IMR-90 (cell line): ENCODE measurements around the gene DNAJB8. TPM values are rescaled to one million over a fixed set of nuclear protein-coding genes. Genes with fewer than 3 reads are reported as not detected.
A peak's percentile ranks its signal among the peaks of the same experiment; 100 is the strongest.

Source experiments
- ATAC-seq: fragments of 200-7000 bp; cut with Tn5 transposase; 2 replicates; pipeline ENCODE4 v1.9.1; 2020; ENCODE audit warnings: low read depth, mild to moderate bottlenecking, moderate library complexity
- BruUV-seq: library from RNA; stranded (reverse); fragments of 400-500 nt; replicated peaks from 2 replicates; lab custom pipeline; 2021; lab: Mats Ljungman, UMichigan
- CTCF ChIA-PET: fragments of 300-600 bp; formaldehyde crosslinking; extraction: SDS; loops from one replicate; lab custom pipeline; 2021; ENCODE audit warnings: antibody characterized with exemption; lab: Yijun Ruan, JAX
- POLR2A ChIA-PET: fragments of 300-600 bp; sonication (Branson Sonifier 250); formaldehyde crosslinking; loops from one replicate; lab custom pipeline; 2022; ENCODE audit warnings: antibody characterized with exemption; ENCODE audit not compliant: unreplicated experiment; lab: Charles Lee
- DNase-seq: peaks from one replicate; pipeline ENCODE4 v3.0.0; 2013
- H2AFZ ChIP-seq: replicated peaks from 2 replicates; pipeline ENCODE3; 2013; ENCODE audit warnings: low read length, mild to moderate bottlenecking; ENCODE audit not compliant: poor library complexity
- H2AK5ac ChIP-seq: 2 replicates; pipeline ENCODE4 v1.6.1; 2013; ENCODE audit warnings: low read depth, low read length, inconsistent platforms
- H2AK9ac ChIP-seq: replicated peaks from 2 replicates; pipeline ENCODE3; 2013; ENCODE audit warnings: mild to moderate bottlenecking, low read depth, low read length, moderate library complexity; ENCODE audit not compliant: poor library complexity
- H2BK120ac ChIP-seq: 2 replicates; pipeline ENCODE4 v1.6.1; 2013; ENCODE audit warnings: low read depth, low read length, inconsistent platforms
- H2BK15ac ChIP-seq: 3 replicates; pipeline ENCODE4 v1.6.1; 2013; ENCODE audit warnings: low read depth, low read length, inconsistent platforms
- H2BK20ac ChIP-seq: 2 replicates; pipeline ENCODE4 v1.6.1; 2013; ENCODE audit warnings: low read depth, mild to moderate bottlenecking, inconsistent platforms, low read length, moderate library complexity
- H2BK5ac ChIP-seq: 2 replicates; pipeline ENCODE4 v1.6.1; 2013; ENCODE audit warnings: mild to moderate bottlenecking, low read depth, low read length, inconsistent platforms; ENCODE audit not compliant: poor library complexity, severe bottlenecking
- H3K14ac ChIP-seq: replicated peaks from 2 replicates; pipeline ENCODE4 v1.6.1; 2013; ENCODE audit warnings: low read depth, low read length, inconsistent platforms
- H3K18ac ChIP-seq: 2 replicates; pipeline ENCODE4 v1.6.1; 2013; ENCODE audit warnings: low read depth, low read length, control low read depth
- H3K23ac ChIP-seq: 2 replicates; pipeline ENCODE4 v1.6.1; 2013; ENCODE audit warnings: low read depth, low read length, inconsistent platforms
- H3K27ac ChIP-seq: 2 replicates; pipeline ENCODE4 v1.5.1; 2013; ENCODE audit warnings: mild to moderate bottlenecking, control low read depth, low read length; ENCODE audit not compliant: insufficient read depth
- H3K27me3 ChIP-seq: 2 replicates; pipeline ENCODE4 v1.6.1; 2013; ENCODE audit warnings: low read length; ENCODE audit not compliant: control insufficient read depth, insufficient read depth
- H3K36me3 ChIP-seq: 2 replicates; pipeline ENCODE4 v1.6.1; 2013; ENCODE audit warnings: low read length, mixed read lengths; ENCODE audit not compliant: control insufficient read depth, insufficient read depth
- H3K4ac ChIP-seq: 2 replicates; pipeline ENCODE4 v1.6.1; 2013; ENCODE audit warnings: low read depth, low read length, inconsistent platforms
- H3K4me1 ChIP-seq: 2 replicates; pipeline ENCODE4 v1.6.1; 2013; ENCODE audit warnings: low read length, mixed read lengths; ENCODE audit not compliant: control insufficient read depth, insufficient read depth
- H3K4me2 ChIP-seq: 2 replicates; pipeline ENCODE4 v1.6.1; 2013; ENCODE audit warnings: low read depth, mild to moderate bottlenecking, control low read depth, low read length, moderate library complexity
- H3K4me3 ChIP-seq: 2 replicates; pipeline ENCODE4 v1.5.1; 2013; ENCODE audit warnings: low read depth, mild to moderate bottlenecking, control low read depth, low read length, moderate library complexity; ENCODE audit not compliant: insufficient read depth
- H3K56ac ChIP-seq: 2 replicates; pipeline ENCODE4 v1.6.1; 2013; ENCODE audit warnings: low read length, inconsistent platforms; ENCODE audit not compliant: insufficient read depth; ENCODE audit errors: extremely low read depth
- H3K79me1 ChIP-seq, 2 experiments: 2 replicates each; pipeline ENCODE4 v1.6.1; 2013; ENCODE audit warnings: low read length in 2 of 2, inconsistent platforms in 1 of 2, low read depth in 1 of 2
- H3K9ac ChIP-seq: 2 replicates; pipeline ENCODE4 v1.6.1; 2013; ENCODE audit warnings: low read depth, low read length, control low read depth
- H3K9me1 ChIP-seq: 2 replicates; pipeline ENCODE4 v1.6.1; 2013; ENCODE audit warnings: low read length, inconsistent platforms; ENCODE audit not compliant: insufficient read depth
- H3K9me3 ChIP-seq: 2 replicates; pipeline ENCODE4 v1.6.1; 2013; ENCODE audit warnings: low read length; ENCODE audit not compliant: control insufficient read depth, insufficient read depth
- H4K20me1 ChIP-seq: 2 replicates; pipeline ENCODE4 v1.6.1; 2013; ENCODE audit warnings: low read length, inconsistent platforms; ENCODE audit not compliant: insufficient read depth
- H4K5ac ChIP-seq: 2 replicates; pipeline ENCODE4 v1.6.1; 2013; ENCODE audit warnings: mild to moderate bottlenecking, low read depth, low read length, control low read depth
- H4K8ac ChIP-seq, 2 experiments: 2 replicates each; pipeline ENCODE4 v1.6.1; 2013; ENCODE audit warnings: low read depth in 2 of 2, low read length in 2 of 2, control low read depth in 1 of 2, inconsistent platforms in 1 of 2
- H4K91ac ChIP-seq: 2 replicates; pipeline ENCODE4 v1.6.1; 2013; ENCODE audit warnings: low read depth, low read length, inconsistent platforms; ENCODE audit not compliant: insufficient read depth
- BHLHE40 ChIP-seq: fragments of 150-350 bp; IDR thresholded peaks from 2 replicates; pipeline ENCODE4 v1.6.1; 2016; ENCODE audit warnings: mild to moderate bottlenecking, low read depth, low read length
- CEBPB ChIP-seq: IDR thresholded peaks from 2 replicates; pipeline ENCODE4 v1.6.1; 2012; ENCODE audit warnings: low read depth, low read length, improper control_type of control experiment
- CHD1 ChIP-seq: IDR thresholded peaks from 2 replicates; pipeline ENCODE4 v1.6.1; 2012; ENCODE audit warnings: low read depth, low read length, improper control_type of control experiment
- ELK1 ChIP-seq: fragments of 150-350 bp; IDR thresholded peaks from 2 replicates; pipeline ENCODE4 v1.6.1; 2016; ENCODE audit warnings: low read depth, mild to moderate bottlenecking, low read length, moderate library complexity, borderline replicate concordance
- FOS ChIP-seq: fragments of 150-350 bp; IDR thresholded peaks from 2 replicates; pipeline ENCODE4 v1.6.1; 2016; ENCODE audit warnings: low read depth, low read length
- MAFK ChIP-seq: IDR thresholded peaks from 2 replicates; pipeline ENCODE4 v1.6.1; 2012; ENCODE audit warnings: low read depth, low read length, improper control_type of control experiment
- MAZ ChIP-seq: IDR thresholded peaks from 2 replicates; pipeline ENCODE4 v1.6.1; 2012; ENCODE audit warnings: low read depth, mild to moderate bottlenecking, low read length, improper control_type of control experiment, moderate library complexity, borderline replicate concordance
- NFE2L2 ChIP-seq: fragments of 150-350 bp; IDR thresholded peaks from 2 replicates; pipeline ENCODE4 v1.6.1; 2016; ENCODE audit warnings: low read depth, mild to moderate bottlenecking, low read length
- POLR2A ChIP-seq: IDR thresholded peaks from 2 replicates; pipeline ENCODE4 v1.6.1; 2012; ENCODE audit warnings: mild to moderate bottlenecking, low read depth, low read length
- RCOR1 ChIP-seq: IDR thresholded peaks from 2 replicates; pipeline ENCODE4 v1.6.1; 2012; ENCODE audit warnings: mild to moderate bottlenecking, low read length, improper control_type of control experiment; ENCODE audit not compliant: insufficient replicate concordance
- SMC3 ChIP-seq: fragments of 150-350 bp; IDR thresholded peaks from 2 replicates; pipeline ENCODE4 v1.6.1; 2016; ENCODE audit warnings: low read depth, mild to moderate bottlenecking, antibody characterized with exemption, low read length, moderate library complexity
- WGBS, 2 experiments: methylation state at CpG; one replicate each; pipeline versions ENCODE4 v1.1.5 to v1.1.7; 2013; ENCODE audit warnings: missing lambda C conversion rate in 2 of 2; ENCODE audit not compliant: insufficient read length in 1 of 2; ENCODE audit errors: extremely low coverage in 2 of 2; 5-methylcytosine and 5-hydroxymethylcytosine counted together
- dilution Hi-C: fragments of 300-500 bp; cut with HindIII; formaldehyde crosslinking; loops from one replicate; pipeline ENCODE4 v1.14.3; 2018; ENCODE audit warnings: low sequenced_read_pairs; ENCODE audit not compliant: unreplicated experiment
- in situ Hi-C: fragments of 300-500 bp; cut with MboI; formaldehyde crosslinking; loops from 3 replicates; pipeline ENCODE4 v1.14.3; 2019; ENCODE audit warnings: low sequenced_read_pairs, inconsistent platforms, mixed read lengths
- intact Hi-C: fragments of 100-400 bp; cut with micrococcal nuclease; formaldehyde crosslinking; loops from 2 replicates; pipeline ENCODE4 v1.10.0; 2022
- polyA plus RNA-seq, 3 experiments: library from polyadenylated mRNA; depleted of rRNA; stranded (reverse); fragments of >200 nt; gene quantifications; 2 replicates each; pipeline ENCODE4 v1.2.3, GENCODE V29; 2012; ENCODE audit warnings: low replicate concordance in 1 of 3
- total RNA-seq: library from RNA; depleted of rRNA; stranded (reverse); fragments of >200 nt; gene quantifications from 2 replicates; pipeline ENCODE4 v1.2.3, GENCODE V29; 2012

DNAJB8 gene
- total and polyA plus RNA-seq, 2 of the 4 experiments (the other 2 are of a cell fraction), result not detected

- Histone ChIP-seq H4K20me1 (no peaks in the 10 kb centered on the region; the same call in 1 of the 2 replicates), H3K79me1 (no peaks in the 10 kb centered on the region), H3K14ac (no peak overlapping the region), H2BK20ac (no peak overlapping the region), H3K27me3 (peaks cover 69% of the 10 kb centered on the region), H4K91ac (no peak overlapping the region), H4K5ac (no peak overlapping the region), H3K4me1 (peaks cover 2% of the 10 kb centered on the region; the same call in 1 of the 2 replicates), H3K36me3 (no peaks in the 10 kb centered on the region), H3K4ac (no peak overlapping the region), H3K9me1 (no peaks in the 10 kb centered on the region), H2BK120ac (no peak overlapping the region), H4K8ac (no peak overlapping the region), H3K9ac (no peak overlapping the region), H2AK9ac (peak overlapping the region; percentile 72), H2AFZ (peak overlapping the region; percentile 63), H3K4me2 (no peak overlapping the region; the same call in 1 of the 2 replicates), H3K23ac (no peak overlapping the region), H2BK15ac (no peak overlapping the region), H3K18ac (no peak overlapping the region), H3K27ac (no peak overlapping the region), H2AK5ac (no peak overlapping the region), H3K9me3 (peaks cover 3% of the 10 kb centered on the region; the same call in 1 of the 2 replicates), H3K4me3 (no peak overlapping the region; the same call in 1 of the 2 replicates), H2BK5ac (no peak overlapping the region), H3K56ac (no peak overlapping the region)
- dilution Hi-C loops (no loop called here), in situ Hi-C loops (loop anchor here (5.0 kb wide), 1 partner anchor 70 kb away; no protein-coding TSS in a partner anchor), intact Hi-C loops (no loop called here)
- POLR2A ChIA-PET, result no interaction called here
- 15% methylated on average over 6 of the region's 43 CpGs; no CpG with 5 or more reads in 1 of the 2 experiments for WGBS, 2 experiments
- CTCF ChIA-PET, result interaction anchor here (0.9 kb wide), 1 partner anchor 176 kb away, joined by 3 read pairs; no protein-coding TSS in a partner anchor
- TF ChIP-seq POLR2A (no peak), CEBPB (no peak), CHD1 (no peak), FOS (no peak), NFE2L2 (no peak), RCOR1 (no peak), MAFK (no peak), MAZ (no peak), ELK1 (no peak), BHLHE40 (no peak), SMC3 (no peak)
- DNase-seq (no peak), ATAC-seq (no peak; the same call in 1 of the 2 replicates)
- BruUV-seq, result no TSS peak
These were observed 34.3 kb downstream of the DNAJB8 start for GRCh38 chr3:128432301-128432970.
